Astrocyte of the cerebellum (primary cell): ENCODE measurements around the gene TBC1D22A.

Experiments
- DNase-seq: peaks from one replicate; pipeline ENCODE4 v3.0.0-alpha.2; 2011; ENCODE audit warnings: low read depth
- H3K4me3 ChIP-seq: 2 replicates; pipeline ENCODE4 v1.5.1; 2011; ENCODE audit warnings: mild to moderate bottlenecking, low read depth, low read length, moderate library complexity
- in situ Hi-C: cut with HindIII; loops from 2 replicates; pipeline ENCODE4 v1.10.0; 2017; ENCODE audit warnings: low sequenced_read_pairs
- TF ChIP-seq, protein P1 (sequence below): IDR thresholded peaks from 2 replicates; pipeline ENCODE4 v1.5.1; 2012; ENCODE audit warnings: low read length, low read depth, moderate library complexity, mild to moderate bottlenecking; ENCODE audit errors: missing control alignments

Gene TBC1D22A

GRCh38 chr22:47129902-47130635, 367.6 kb downstream of the TBC1D22A start:
- TF ChIP-seq, protein P1, sequence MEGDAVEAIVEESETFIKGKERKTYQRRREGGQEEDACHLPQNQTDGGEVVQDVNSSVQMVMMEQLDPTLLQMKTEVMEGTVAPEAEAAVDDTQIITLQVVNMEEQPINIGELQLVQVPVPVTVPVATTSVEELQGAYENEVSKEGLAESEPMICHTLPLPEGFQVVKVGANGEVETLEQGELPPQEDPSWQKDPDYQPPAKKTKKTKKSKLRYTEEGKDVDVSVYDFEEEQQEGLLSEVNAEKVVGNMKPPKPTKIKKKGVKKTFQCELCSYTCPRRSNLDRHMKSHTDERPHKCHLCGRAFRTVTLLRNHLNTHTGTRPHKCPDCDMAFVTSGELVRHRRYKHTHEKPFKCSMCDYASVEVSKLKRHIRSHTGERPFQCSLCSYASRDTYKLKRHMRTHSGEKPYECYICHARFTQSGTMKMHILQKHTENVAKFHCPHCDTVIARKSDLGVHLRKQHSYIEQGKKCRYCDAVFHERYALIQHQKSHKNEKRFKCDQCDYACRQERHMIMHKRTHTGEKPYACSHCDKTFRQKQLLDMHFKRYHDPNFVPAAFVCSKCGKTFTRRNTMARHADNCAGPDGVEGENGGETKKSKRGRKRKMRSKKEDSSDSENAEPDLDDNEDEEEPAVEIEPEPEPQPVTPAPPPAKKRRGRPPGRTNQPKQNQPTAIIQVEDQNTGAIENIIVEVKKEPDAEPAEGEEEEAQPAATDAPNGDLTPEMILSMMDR: no peak
- H3K4me3 ChIP-seq: no peak overlapping the region
- in situ Hi-C loops: no loop called here
- no peak for DNase-seq

DNA sequence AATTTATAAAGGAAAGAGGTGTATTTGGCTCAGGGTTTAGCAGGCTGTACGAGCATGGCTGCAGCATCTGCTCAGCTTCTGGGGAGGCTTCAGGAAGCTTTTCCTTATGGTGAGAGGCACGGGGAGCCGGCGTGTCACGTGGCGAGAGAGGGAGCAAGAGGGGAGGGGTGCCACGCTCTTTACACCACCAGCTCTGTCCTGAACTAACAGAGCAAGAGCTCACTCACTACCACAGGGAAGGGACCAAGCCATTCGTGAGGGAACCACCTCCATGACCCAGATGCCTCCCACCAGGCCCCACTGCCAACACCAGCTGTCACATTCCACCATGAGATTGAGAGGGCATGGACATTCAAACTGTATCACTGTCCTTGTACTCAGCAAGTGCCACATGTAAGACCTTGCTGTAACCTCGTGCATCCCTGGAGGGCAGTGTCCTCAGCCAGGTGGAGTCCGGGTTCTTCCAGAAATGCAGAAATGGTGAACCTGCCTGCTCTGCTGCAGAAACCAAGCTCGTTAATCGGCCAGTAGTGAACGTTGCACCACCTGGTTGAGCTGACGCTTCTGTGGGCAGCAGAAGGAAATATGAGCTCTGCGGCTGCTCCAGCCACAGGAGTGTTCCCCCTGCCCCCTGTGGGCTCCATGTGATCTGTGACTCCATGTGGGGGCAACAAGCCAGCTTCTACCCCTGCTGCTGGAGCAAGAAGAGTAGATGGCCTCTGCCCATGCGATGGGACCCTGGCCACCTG, 368.6 kb downstream of the TBC1D22A start:
- no peak for DNase-seq
- in situ Hi-C loops: no loop called here
- TF ChIP-seq, protein P1: no peak
- no peak overlapping the region for H3K4me3 ChIP-seq

DNA sequence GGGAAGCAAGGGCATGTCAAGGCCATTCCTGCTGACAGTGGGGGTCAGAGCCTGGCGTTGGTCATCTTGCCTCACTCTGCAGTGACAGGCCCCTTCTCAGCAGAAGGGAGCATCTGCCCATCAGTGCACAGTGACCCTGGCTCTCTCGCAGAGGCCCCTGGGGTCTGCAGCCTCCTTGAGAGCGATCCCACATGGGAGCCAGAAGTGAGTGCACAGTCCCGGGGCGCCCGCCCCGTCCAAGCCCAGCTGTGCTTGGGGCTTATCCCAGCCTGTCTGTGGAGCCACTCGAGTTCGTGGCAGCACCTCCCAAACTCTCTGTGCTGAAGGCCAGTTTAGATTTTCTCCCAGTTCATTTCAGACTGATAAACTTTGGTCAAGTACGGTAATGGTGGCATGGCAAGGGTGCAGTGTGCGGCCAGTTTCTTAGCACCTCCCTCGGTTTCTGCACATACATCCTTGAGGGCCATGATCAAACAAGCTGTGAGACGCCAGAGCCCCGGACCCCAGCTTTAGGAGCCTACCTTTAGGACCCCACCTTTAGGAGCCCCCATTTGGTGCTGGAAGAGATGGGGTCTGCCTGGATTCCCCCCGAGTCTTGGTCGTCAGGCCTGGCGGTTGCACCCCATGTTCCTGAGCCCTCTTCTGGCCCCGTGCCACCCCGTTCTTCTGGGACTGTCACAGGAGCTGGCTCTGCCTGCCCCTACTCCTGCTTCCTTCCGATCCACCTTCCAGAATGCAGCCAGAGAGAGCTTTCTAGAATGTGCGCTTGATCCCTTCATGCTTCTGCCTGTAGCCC, 369.4 kb downstream of the TBC1D22A start:
- no peak overlapping the region for H3K4me3 ChIP-seq
- DNase-seq: no peak
- in situ Hi-C loops: no loop called here
- TF ChIP-seq, protein P1: no peak

DNA sequence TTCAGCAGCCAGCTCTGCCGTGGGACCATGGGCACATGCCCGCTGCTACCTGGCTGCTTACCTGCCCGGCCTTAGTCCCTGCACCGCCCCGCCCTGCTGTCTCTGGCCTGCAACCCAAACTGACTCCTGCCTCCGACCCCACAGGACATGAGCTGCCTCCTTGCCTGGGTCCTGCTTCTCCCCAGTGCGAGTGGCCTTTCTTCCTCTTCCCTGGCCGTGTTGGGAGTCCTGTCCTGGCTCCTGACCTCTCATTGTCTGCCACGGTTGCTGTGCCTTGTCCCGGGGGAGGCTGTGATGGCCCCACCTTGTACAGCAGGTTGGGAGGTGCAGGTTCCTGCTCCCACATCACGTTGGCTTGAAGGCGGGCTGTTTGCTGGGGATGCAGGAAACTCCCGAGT, 370.0 kb downstream of the TBC1D22A start:
- H3K4me3 ChIP-seq: no peak overlapping the region
- in situ Hi-C loops: no loop called here
- no peak for DNase-seq
- TF ChIP-seq, protein P1: no peak

- H3K4me3 ChIP-seq: no peak overlapping the region
- TF ChIP-seq, protein P1: no peak
- in situ Hi-C loops: no loop called here
- DNase-seq: no peak
Observed at GRCh38 chr22:47133061-47133969, 370.9 kb downstream of the TBC1D22A start.
